ES-I3 (cell line): Measurements from ENCODE around the gene TREML1.
"Not testable (repeated sequence)": the region's sequence is repeated elsewhere in the genome, so short reads cannot be mapped to it uniquely, and the experiment has no call there.

Source experiments
- H3K36me3 ChIP-seq: 2 replicates; pipeline ENCODE4 v1.6.1; 2013; ENCODE audit warnings: mild to moderate bottlenecking, low read length, control low read depth, moderate library complexity; ENCODE audit not compliant: insufficient read depth
- H3K4me1 ChIP-seq: 2 replicates; pipeline ENCODE4 v1.6.1; 2013; ENCODE audit warnings: mild to moderate bottlenecking, control low read depth, low read length; ENCODE audit not compliant: insufficient read depth
- H3K9ac ChIP-seq: 2 replicates; pipeline ENCODE4 v1.6.1; 2013; ENCODE audit warnings: low read depth, mild to moderate bottlenecking, low read length, moderate library complexity
- H3K9me3 ChIP-seq: 2 replicates; pipeline ENCODE4 v1.6.1; 2013; ENCODE audit warnings: mild to moderate bottlenecking, low read length, moderate library complexity; ENCODE audit not compliant: control insufficient read depth, insufficient read depth

TREML1 gene, protein sequence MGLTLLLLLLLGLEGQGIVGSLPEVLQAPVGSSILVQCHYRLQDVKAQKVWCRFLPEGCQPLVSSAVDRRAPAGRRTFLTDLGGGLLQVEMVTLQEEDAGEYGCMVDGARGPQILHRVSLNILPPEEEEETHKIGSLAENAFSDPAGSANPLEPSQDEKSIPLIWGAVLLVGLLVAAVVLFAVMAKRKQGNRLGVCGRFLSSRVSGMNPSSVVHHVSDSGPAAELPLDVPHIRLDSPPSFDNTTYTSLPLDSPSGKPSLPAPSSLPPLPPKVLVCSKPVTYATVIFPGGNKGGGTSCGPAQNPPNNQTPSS

DNA sequence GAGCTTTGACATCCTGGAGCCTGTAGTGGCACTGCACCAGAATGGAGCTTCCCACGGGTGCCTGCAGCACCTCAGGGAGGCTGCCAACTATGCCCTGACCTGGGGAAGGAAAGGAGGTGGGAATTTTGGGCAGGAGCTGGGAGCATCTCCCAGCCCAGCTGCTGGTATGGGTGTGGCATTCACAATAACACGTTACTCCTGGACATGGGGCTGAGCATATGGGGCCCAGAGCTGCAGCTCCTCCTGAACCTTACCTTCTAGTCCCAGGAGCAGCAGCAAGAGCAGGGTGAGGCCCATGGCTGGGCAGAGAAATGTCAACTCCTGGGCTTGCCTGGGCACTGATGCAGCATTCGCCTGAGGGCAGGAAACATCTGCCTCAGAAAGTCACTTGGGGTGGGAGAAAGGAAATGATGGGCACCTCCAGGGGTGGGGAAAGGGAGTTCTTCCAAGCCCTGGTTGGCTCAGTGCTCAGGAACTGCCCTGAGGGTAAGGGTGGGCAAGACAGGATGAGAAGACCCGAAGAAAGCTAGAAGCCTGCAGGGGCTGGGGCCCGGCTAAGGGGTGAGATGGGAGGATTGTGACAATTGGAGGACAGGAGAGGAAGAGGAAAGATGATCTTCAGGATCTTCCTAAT is at the start of gene TREML1:
TREML1 (minus strand) TSS at position 356 of the 634 bp plus-strand sequence; CDS start at position 297, 59 bp downstream.
- H3K9me3 ChIP-seq, result no peaks in the 10 kb centered on the region
- H3K9ac ChIP-seq, result no peak within 1 kb of the TSS
- H3K36me3 ChIP-seq, result no peaks in the 10 kb centered on the region
- H3K4me1 ChIP-seq, result no peaks in the 10 kb centered on the region

DNA sequence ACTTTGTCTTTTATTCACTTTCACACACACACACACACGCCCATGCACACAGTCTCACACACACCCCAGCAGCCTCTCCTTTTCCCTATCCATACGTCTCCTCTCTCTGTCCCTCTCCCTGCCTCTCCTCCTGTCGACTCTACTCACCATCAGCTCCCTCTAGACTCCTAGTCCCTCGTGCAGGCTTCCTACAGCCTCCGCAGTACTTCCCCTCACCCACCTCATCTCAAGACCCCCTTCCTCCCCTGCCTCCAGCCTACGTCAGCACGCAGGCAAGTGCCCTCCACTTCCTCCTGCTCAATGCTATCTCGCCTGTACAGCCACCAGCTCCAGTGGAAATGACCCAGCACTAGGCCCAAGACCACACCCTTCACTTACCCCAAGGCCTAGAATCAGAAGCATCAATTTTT is 47.6 kb upstream of the TREML1 start:
- Histone ChIP-seq H3K9ac (no peak overlapping the region), H3K4me1 (peaks cover 7% of the 10 kb centered on the region), H3K36me3 (no peaks in the 10 kb centered on the region), H3K9me3 (no peaks in the 10 kb centered on the region)

DNA sequence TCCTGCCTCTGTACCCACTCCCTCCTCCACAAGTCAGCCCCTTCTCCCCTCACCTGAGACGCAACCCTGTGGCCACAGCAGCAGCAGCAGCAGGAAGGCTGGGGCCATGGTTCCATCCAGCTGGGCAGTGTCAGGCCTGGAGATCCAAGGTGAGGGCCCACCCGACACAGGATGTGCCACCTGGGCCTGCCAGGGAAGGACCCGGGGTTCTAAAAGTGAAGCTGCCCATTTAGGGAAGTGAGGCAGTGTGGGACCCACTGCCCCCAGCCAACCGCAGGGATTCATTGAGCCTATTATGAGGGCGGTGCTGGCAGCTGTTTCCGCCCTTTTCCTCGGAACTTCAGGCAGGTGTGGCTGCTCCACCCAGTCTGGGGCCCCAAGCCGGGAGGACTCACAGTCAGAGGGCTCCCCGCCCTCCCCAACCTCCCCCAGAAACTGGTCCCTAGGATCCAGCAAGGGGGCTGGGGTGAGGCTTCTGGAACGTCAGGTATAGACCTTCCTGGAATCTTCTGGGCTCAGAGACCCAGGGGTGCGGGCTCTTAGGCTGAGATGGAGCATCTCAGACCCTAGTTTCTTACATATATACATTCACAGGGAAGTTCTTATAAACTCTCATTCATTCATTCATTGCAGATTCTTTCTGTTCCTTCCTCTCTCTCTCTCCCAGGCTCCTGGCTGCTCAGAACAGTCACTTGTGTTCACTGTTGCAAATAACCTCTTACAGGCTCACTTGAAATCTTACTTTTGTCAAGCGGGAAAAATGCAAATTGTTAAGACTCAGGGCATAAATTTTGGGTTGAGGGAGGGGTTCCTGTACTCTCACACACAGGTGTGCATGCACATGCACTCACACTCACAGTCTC is 47.0 kb upstream of the TREML1 start, which contains the start of gene TREML2:
TREML2 (minus strand) TSS at position 249 of the 863 bp plus-strand sequence; CDS start at position 108, 141 bp downstream.
- Histone ChIP-seq H3K9ac (no peak within 1 kb of the TSS), H3K36me3 (no peaks in the 10 kb centered on the region), H3K9me3 (no peaks in the 10 kb centered on the region), H3K4me1 (peaks cover 7% of the 10 kb centered on the region)

DNA sequence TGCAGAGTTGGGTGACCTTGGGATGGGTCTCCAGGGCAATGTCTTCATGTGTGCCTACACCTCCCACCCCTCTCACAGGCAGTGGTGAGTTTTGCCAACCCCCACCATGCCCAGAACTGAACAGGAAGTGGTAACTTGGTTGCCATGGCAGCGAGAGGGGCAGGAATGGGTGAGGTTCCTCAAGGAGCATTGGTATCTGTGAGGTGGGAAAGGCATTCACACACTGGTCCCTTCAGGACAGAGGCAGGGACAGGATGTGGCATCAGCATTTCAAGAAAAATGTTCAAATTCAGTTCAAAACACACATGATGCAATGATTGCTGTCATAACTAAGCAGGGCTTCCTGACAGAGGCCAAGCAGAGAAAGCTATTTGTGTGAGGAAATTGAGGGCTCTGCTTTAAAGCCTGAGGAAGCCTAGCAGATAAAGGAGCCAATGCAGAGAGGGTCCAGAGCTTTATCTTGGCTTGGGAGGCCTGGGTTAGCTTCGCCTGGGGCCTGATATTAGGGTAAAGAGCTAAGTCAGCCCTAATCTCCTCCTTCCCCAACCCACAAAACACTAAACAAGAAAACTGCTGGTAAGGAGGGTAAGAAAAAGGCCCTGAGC is 46.3 kb upstream of the TREML1 start:
- H3K9me3 ChIP-seq, result no peaks in the 10 kb centered on the region
- peaks cover 7% of the 10 kb centered on the region for H3K4me1 ChIP-seq
- no peaks in the 10 kb centered on the region for H3K36me3 ChIP-seq
- H3K9ac ChIP-seq, result no peak overlapping the region

DNA sequence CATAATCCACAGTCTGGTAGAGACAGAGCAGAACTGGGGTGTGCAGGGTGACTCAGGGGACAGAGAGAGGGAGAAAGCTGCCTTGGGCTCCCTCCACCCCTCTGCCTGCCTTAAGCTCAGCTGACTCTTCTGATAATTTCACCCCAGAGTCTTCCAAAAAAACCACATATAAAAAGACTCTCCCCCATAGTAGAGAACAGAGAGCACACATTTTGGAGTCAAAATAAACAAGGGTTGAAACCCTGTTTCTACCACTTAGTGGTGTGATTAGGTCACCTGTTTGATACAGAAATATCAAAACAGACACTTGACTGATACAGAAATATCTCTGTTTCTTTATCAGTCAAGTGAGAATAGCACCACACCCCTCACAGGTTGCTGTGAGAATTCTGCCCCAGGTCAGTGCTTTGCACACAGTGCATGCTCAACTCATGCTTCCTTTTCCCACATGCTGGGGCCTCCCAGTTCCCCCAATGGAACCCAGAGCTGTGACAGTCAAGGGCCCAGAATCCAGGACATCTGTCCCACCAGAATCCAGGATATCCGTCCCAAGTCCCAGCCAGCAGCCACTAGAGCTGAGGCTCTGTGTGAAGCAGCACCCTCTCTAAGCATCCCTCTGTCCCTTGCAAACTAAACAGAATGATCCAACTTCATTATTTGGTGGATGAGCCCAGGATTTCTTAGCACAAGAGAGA is 45.6 kb upstream of the TREML1 start:
- Histone ChIP-seq H3K9ac (no peak overlapping the region), H3K36me3 (no peaks in the 10 kb centered on the region), H3K9me3 (no peaks in the 10 kb centered on the region), H3K4me1 (peaks cover 7% of the 10 kb centered on the region)

DNA sequence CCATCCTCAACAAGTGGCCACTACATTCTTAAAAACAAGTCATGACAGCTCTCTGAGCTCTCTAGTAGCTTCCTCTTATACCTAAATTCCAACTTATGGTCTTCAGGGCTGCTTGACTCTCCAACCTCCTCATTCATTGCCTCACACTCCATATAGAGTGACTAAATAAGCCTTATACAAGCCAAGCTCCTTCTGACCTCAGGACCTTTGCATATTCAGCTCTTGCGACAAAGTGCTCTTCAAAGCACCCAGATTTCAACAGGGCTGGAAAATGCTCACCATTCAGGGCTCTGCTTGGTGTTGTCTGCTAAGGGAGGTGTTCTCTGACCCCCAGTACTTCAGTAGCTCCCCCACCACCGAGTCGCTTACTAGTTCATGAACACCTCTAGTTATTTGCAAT is 43.1 kb upstream of the TREML1 start:
- no peak overlapping the region for H3K9ac ChIP-seq
- H3K36me3 ChIP-seq, result no peaks in the 10 kb centered on the region
- H3K9me3 ChIP-seq, result no peaks in the 10 kb centered on the region
- H3K4me1 ChIP-seq, result peaks cover 7% of the 10 kb centered on the region

DNA sequence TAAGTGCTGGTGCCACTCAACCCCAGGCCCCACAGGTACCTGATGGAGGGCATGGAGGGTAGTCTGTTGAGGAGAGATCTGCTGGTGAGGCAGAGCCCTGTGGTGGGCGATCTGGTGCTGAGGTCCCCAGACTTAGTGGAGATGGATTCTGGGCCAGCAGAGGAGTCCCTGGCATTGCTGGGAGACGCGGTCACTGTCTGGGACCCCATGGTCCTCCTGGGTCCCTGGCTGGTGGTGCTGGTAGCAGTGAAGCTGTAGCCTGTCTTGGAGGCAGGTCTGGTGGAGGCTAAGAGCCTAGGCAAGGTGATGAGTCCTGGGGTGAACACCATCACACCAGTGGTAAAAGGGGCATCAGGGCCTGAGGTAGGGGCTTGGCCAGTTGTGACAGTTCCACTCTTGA is 40.2 kb upstream of the TREML1 start:
- H3K36me3 ChIP-seq, result no peaks in the 10 kb centered on the region
- no peaks in the 10 kb centered on the region for H3K4me1 ChIP-seq
- H3K9me3 ChIP-seq, result peaks cover 6% of the 10 kb centered on the region
- H3K9ac ChIP-seq, result no peak overlapping the region

DNA sequence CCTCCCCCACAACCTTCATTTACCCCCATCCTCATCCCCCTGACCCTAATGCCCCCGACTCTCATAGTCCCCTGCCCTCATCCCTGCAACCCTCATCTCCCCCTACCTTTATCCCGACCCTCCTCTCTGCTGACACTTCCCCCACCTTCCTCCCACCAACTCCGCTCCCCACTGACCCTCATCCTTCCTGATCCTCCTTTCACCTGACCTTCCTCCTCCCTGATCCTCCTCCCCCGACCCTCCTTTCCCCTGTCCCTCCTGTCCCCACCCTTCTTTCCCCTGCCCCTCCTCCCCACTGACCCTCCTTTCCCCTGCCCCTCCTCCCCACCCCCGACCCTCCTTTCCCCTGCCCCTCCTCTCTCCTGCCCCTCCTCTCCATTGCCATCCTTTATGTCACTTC is 39.7 kb upstream of the TREML1 start:
- peaks cover 9% of the 10 kb centered on the region for H3K9me3 ChIP-seq
- no peaks in the 10 kb centered on the region for H3K36me3 ChIP-seq
- no peak overlapping the region for H3K9ac ChIP-seq
- no peaks in the 10 kb centered on the region for H3K4me1 ChIP-seq

DNA sequence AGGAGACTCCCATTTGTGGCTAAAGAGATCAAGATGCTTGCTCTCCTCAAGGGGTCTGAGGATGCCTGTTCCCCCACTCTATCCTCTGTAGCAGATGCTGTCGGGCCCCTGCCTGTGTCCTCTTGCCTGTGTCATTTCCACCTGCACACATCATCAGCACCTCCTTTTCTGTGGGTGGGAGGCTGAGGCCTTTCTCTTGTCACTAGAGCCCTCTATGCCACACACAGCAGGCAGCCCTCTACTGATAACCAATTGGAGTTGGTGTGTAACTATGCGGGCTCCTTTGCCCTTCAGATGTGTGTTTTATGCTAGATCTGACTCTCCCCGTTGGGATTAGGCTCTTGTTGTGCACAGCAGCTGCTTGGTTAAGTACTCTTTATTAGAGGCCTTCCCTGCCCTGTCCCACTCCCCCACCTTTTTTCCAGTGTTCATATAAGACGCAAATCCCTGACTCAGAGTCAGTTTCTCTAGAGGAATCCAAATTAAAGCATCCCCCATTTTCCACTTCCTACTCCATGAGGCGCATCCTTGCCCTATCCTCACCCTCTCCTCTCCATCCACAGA is 39.1 kb upstream of the TREML1 start:
- H3K9me3 ChIP-seq, result peaks cover 9% of the 10 kb centered on the region
- no peaks in the 10 kb centered on the region for H3K36me3 ChIP-seq
- no peaks in the 10 kb centered on the region for H3K4me1 ChIP-seq
- H3K9ac ChIP-seq, result no peak overlapping the region

DNA sequence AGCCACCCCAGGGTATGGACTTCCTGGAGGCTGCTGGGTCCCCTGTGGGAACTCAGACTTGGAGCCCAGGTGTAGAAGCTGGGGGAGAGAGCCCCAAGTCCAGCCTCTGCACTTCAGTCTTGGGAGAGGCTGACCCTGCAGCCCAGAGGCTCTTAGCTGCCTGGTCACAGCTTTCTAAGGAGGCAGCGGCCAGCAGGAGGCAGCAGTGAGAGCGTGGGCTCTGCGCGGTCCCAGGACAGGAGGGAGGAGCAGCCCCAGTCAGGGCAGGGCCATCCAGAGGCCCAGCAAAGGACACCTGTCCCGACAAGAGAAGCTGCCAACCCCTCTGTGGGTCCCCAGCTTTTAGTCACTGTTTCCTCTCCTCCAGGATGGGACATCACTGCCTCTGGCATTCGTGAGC is 37.4 kb upstream of the TREML1 start:
- Histone ChIP-seq H3K36me3 (no peaks in the 10 kb centered on the region), H3K9me3 (peaks cover 9% of the 10 kb centered on the region), H3K9ac (no peak overlapping the region), H3K4me1 (no peaks in the 10 kb centered on the region)

DNA sequence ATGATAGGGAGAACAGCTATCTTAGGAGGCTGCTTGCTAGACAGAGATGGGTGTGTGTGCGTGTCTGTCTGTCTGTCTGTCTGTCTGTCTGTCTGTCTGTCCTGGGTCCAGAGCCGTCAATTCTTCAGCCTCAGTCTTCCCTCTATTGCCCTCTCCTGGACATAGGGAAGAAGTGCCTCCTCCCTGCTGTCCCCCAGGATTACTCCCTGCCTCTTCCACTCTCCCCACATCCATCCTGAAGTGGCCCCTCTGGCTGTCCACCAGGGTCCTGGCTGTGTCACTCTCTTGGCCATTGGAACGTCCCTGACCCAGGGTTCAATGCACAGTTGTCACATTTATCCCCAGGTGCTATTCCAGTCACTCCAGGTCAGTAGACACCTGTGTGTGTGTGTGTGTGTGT is 36.6 kb upstream of the TREML1 start:
- peaks cover 9% of the 10 kb centered on the region for H3K9me3 ChIP-seq
- no peaks in the 10 kb centered on the region for H3K36me3 ChIP-seq
- H3K4me1 ChIP-seq, result no peaks in the 10 kb centered on the region
- no peak overlapping the region for H3K9ac ChIP-seq

DNA sequence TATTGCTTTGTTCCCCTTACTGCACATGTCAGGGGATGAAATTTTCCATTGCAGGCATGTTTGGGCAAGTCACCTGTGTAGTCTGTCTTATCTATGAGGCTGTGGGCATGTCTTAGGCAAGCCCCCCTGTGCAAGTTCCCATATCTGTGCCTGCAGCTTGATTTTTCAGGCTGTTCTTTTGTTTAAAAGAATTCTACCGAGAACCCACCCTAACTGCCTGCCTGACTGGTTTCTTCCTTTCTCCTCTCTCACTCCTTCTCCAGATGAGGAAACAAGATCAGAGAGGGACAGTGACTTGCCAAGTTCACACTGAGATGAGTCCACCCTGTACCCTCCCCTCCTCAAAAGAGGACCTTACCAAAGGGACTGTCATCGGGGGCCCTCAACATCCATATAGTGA is 35.8 kb upstream of the TREML1 start:
- H3K4me1 ChIP-seq, result no peaks in the 10 kb centered on the region
- H3K9ac ChIP-seq, result no peak overlapping the region
- no peaks in the 10 kb centered on the region for H3K36me3 ChIP-seq
- H3K9me3 ChIP-seq, result peaks cover 9% of the 10 kb centered on the region

DNA sequence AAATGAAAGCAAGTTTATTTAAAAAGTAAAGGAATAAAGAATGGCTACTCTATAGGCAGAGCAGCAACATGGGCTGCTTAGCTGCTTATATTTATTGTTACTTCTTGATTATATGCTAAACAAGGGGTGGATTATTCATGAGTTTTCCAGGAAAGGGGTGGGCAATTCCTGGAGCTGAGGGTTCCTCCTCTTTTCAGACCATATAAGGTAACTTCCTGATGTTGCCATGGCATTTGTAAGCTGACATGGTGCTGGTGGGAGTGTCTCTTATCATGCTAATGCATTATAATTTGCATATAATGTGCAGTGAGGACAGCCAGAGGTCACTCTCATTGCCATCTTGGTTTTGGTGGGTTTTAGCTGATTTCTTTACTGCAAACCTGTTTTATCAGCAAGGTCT is 34.9 kb upstream of the TREML1 start:
- not testable (repeated sequence) for H3K9ac ChIP-seq, H3K9me3 ChIP-seq, H3K4me1 ChIP-seq, H3K36me3 ChIP-seq
